ENCODE results near the gene SFXN5.

SFXN5 gene

GRCh38 chr2:72949045-72949444 lies 122.5 kb downstream of the SFXN5 start:
- TF ChIP-seq SIN3A (IDR thresholded peaks at IDR 0.05; ENCODE audit: borderline replicate concordance, insufficient read depth, low read length) (no peak), REST (IDR thresholded peaks at IDR 0.05; ENCODE audit: insufficient read depth in 1 of 2, low read depth in 2 of 2, low read length in 2 of 2) (no peak), TAF1 (IDR thresholded peaks at IDR 0.05; ENCODE audit: borderline replicate concordance, insufficient read depth, low read length) (no peak), POLR2AphosphoS5 (IDR thresholded peaks at IDR 0.05; ENCODE audit: low read depth, low read length) (no peak), FOXP2 (optimal IDR thresholded peaks at IDR 0.05; ENCODE audit: borderline replicate concordance, extremely low read depth, extremely low read length, insufficient read depth) (no peak)

GRCh38 chr2:72947952-72948830 lies 123.3 kb downstream of the SFXN5 start:
- TF ChIP-seq FOXP2 (optimal IDR thresholded peaks at IDR 0.05; ENCODE audit: borderline replicate concordance, extremely low read depth, extremely low read length, insufficient read depth) = no peak

- TF ChIP-seq SIN3A (IDR thresholded peaks at IDR 0.05; ENCODE audit: borderline replicate concordance, insufficient read depth, low read length) (no peak), POLR2AphosphoS5 (IDR thresholded peaks at IDR 0.05; ENCODE audit: low read depth, low read length) (no peak), REST (IDR thresholded peaks at IDR 0.05; ENCODE audit: insufficient read depth in 1 of 2, low read depth in 2 of 2, low read length in 2 of 2) (no peak), FOXP2 (optimal IDR thresholded peaks at IDR 0.05; ENCODE audit: borderline replicate concordance, extremely low read depth, extremely low read length, insufficient read depth) (no peak), TAF1 (IDR thresholded peaks at IDR 0.05; ENCODE audit: borderline replicate concordance, insufficient read depth, low read length) (no peak)
These were observed 125.0 kb downstream of the SFXN5 start for GRCh38 chr2:72946466-72946865.

- TF ChIP-seq SIN3A (IDR thresholded peaks at IDR 0.05; ENCODE audit: borderline replicate concordance, insufficient read depth, low read length) = no peak
These were observed 126.0 kb downstream of the SFXN5 start for GRCh38 chr2:72945450-72946019.

- TF ChIP-seq REST (IDR thresholded peaks at IDR 0.05; ENCODE audit: insufficient read depth in 1 of 2, low read depth in 2 of 2, low read length in 2 of 2) = no peak
- TF ChIP-seq POLR2AphosphoS5 (IDR thresholded peaks at IDR 0.05; ENCODE audit: low read depth, low read length) = no peak
- no peak for TF ChIP-seq SIN3A (IDR thresholded peaks at IDR 0.05; ENCODE audit: borderline replicate concordance, insufficient read depth, low read length)
- no peak for TF ChIP-seq FOXP2 (optimal IDR thresholded peaks at IDR 0.05; ENCODE audit: borderline replicate concordance, extremely low read depth, extremely low read length, insufficient read depth)
- no peak for TF ChIP-seq TAF1 (IDR thresholded peaks at IDR 0.05; ENCODE audit: borderline replicate concordance, insufficient read depth, low read length)
These were observed 126.6 kb downstream of the SFXN5 start for GRCh38 chr2:72944804-72945449.

Data from PFSK-1 (cell line).